ENCODE data around the gene ATP11A. TPM values are rescaled to one million over a fixed set of nuclear protein-coding genes. Genes with fewer than 3 reads are reported as not detected.

Gene ATP11A
- total and polyA plus RNA-seq, 2 donors (not counting 3 experiments of a cell fraction or from before 2014, with no cell fraction given), result 16.5 to 88.1 TPM

GRCh38 chr13:112710855-112711527 is 21.2 kb downstream of the ATP11A start:
- CTCF ChIA-PET, result interaction anchor here (1.0 kb wide), 1 partner anchor 175 kb away, joined by 3 read pairs; no protein-coding TSS in a partner anchor
- peak; percentile 28 for FAIRE-seq
- peak overlapping the region; percentile 69 for H3K9ac ChIP-seq (replicated peaks; ENCODE audit: extremely low read depth, insufficient read depth, low read length)
- dilution Hi-C loops (cut with MboI; ENCODE audit: extremely low pct_ligation_motif_present, low sequenced_read_pairs) (no loop called here), intact Hi-C loops (cut with micrococcal nuclease) (loop anchor here (1.0 to 5.0 kb wide), 4 partner anchors 10 to 71 kb away; no protein-coding TSS in a partner anchor)
- peak overlapping the region; percentile 70 for H3K4me2 ChIP-seq (ENCODE audit: insufficient read depth, low read length)
- no peaks in the 10 kb centered on the region for H3K36me3 ChIP-seq (ENCODE audit: control insufficient read depth in 2 of 2, extremely low read depth in 1 of 2, insufficient read depth in 2 of 2, low read length in 2 of 2)
- no peak for TF ChIP-seq POLR2A (IDR thresholded peaks at IDR 0.05; ENCODE audit: low read depth, low read length)
- no peak for TF ChIP-seq FOS (IDR thresholded peaks at IDR 0.05; ENCODE audit: borderline replicate concordance, insufficient read depth, low read length)
- no peak for TF ChIP-seq POLR2AphosphoS5 (IDR thresholded peaks at IDR 0.05; ENCODE audit: insufficient read depth, low read depth, low read length)
- no peak for TF ChIP-seq EZH2 (IDR thresholded peaks at IDR 0.05; ENCODE audit: borderline replicate concordance, low read depth, low read length, severe bottlenecking)
- TF ChIP-seq MAX (IDR thresholded peaks at IDR 0.05; ENCODE audit: insufficient read depth, insufficient read length), result no peak
- TF ChIP-seq JUN (IDR thresholded peaks at IDR 0.05; ENCODE audit: borderline replicate concordance, insufficient read depth, insufficient read length, low read depth), result no peak
- TF ChIP-seq CTCF (IDR thresholded peaks at IDR 0.05; ENCODE audit: extremely low read depth in 1 of 2, insufficient read depth in 1 of 2, low read depth in 1 of 2, low read length in 2 of 2), result no peak
- TF ChIP-seq GATA2 (IDR thresholded peaks at IDR 0.05; ENCODE audit: insufficient read depth, insufficient read length, low read depth, low read length), result no peak
- no peak for TF ChIP-seq MYC (IDR thresholded peaks at IDR 0.05; ENCODE audit: low read depth, low read length)
- H3K4me1 ChIP-seq (ENCODE audit: control insufficient read depth, extremely low read depth, insufficient read depth, low read length), result peaks cover 27% of the 10 kb centered on the region
- POLR2A ChIA-PET, result no interaction called here
- H3K4me3 ChIP-seq (replicated peaks in 1 of 3; ENCODE audit: insufficient read depth in 1 of 3, low read depth in 1 of 3, low read length in 3 of 3), result peak overlapping the region in 1 of 3 experiments; percentile 24
- no peaks in the 10 kb centered on the region for H4K20me1 ChIP-seq (replicated peaks; ENCODE audit: control insufficient read depth, extremely low read depth, insufficient read depth, low read length)
- H2AFZ ChIP-seq (ENCODE audit: low read depth, low read length), result no peak overlapping the region
- TSS peak; percentile 92 for BruUV-seq (replicated peaks)
- H3K79me2 ChIP-seq (ENCODE audit: control insufficient read depth, insufficient read depth, low read length), result peaks cover 31% of the 10 kb centered on the region
- no peaks in the 10 kb centered on the region for H3K27me3 ChIP-seq (ENCODE audit: control insufficient read depth in 2 of 2, insufficient read depth in 2 of 2, low read length in 2 of 2)
- H3K9me3 ChIP-seq (replicated peaks; ENCODE audit: control insufficient read depth, insufficient read depth, low read length), result no peaks in the 10 kb centered on the region
- peak overlapping the region; percentile 91 for H3K27ac ChIP-seq (ENCODE audit: insufficient read depth, low read depth, low read length)
- no peaks in the 10 kb centered on the region for H3K9me1 ChIP-seq (replicated peaks; ENCODE audit: control insufficient read depth, extremely low read depth, insufficient read depth, low read length)
- no peak for DNase-seq (ENCODE audit: low read depth, low spot score)

Data from endothelial cell of umbilical vein (primary cell).